HL-60 (cell line): ENCODE results near the gene LAMA2.

Experiments used
- DNase-seq, 2 experiments: peaks; one replicate each; pipeline ENCODE4 v3.0.0-alpha.2; 2010 to 2020; ENCODE audit warnings: low read depth in 1 of 2, low spot score in 1 of 2
- H3K27ac ChIP-seq: fragments of 250-450 bp; sonication (Bioruptor Pico); replicated peaks from 2 replicates; pipeline ENCODE4 v1.5.1; 2020; ENCODE audit warnings: mild to moderate bottlenecking, moderate library complexity
- H3K27me3 ChIP-seq: fragments of 250-450 bp; sonication (Bioruptor Pico); 2 replicates; pipeline ENCODE4 v1.5.1; 2021; ENCODE audit warnings: mild to moderate bottlenecking, moderate library complexity; ENCODE audit not compliant: insufficient read depth, poor library complexity, severe bottlenecking
- H3K4me3 ChIP-seq: replicated peaks from 2 replicates; pipeline ENCODE4 v1.5.1; 2011; ENCODE audit warnings: mild to moderate bottlenecking, control low read depth, low read length; ENCODE audit not compliant: insufficient read depth
- GABPA ChIP-seq: IDR thresholded peaks from 2 replicates; pipeline ENCODE4 v1.6.1; 2012; ENCODE audit warnings: low read depth
- POLR2AphosphoS5 ChIP-seq: IDR thresholded peaks from 2 replicates; pipeline ENCODE4 v1.6.1; 2012; ENCODE audit warnings: low read depth
- SPI1 ChIP-seq: IDR thresholded peaks from 2 replicates; pipeline ENCODE4 v1.6.1; 2012; ENCODE audit warnings: low read depth, mild to moderate bottlenecking, borderline replicate concordance
- TF ChIP-seq, protein P1 (sequence below): IDR thresholded peaks from 2 replicates; pipeline ENCODE4 v1.6.1; 2012; ENCODE audit warnings: low read depth; ENCODE audit not compliant: insufficient replicate concordance
- TF ChIP-seq, protein P2 (sequence below): IDR thresholded peaks from one replicate; pipeline ENCODE4 v1.5.1; 2011; ENCODE audit warnings: low read length, control low read depth, inconsistent platforms; ENCODE audit not compliant: insufficient read depth

LAMA2 gene

DNA sequence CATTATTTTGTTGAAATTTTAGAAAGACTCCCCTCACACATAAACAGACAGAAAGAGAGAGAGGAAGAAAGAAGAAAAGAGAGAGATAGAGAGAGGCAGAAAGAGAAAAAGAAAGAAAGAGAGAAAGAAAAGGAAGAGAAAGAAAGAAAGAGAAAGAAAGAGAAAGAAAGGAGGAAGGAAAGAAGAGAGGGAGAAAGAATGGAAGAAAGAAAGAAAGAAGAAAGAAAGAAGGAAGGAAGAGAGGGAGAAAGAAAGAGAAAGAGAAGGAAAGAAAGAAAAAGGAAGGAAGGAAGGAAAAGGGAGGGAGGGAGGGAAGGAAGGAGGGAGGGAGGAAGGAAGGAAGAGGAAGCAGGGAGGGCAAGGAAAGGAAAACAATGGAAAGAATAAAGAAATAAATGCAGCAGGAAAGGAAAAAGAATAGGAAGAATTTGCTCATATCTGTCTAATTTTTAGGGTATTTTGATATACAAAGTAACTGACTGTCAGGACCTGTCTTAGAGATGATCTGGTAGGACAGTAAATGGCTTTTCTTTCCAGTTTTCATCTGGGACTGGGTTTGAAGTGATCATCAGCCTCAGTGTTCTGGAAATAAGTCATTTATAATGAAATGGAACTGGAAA lies 325.6 kb downstream of the LAMA2 start:
- DNase-seq = no peak
- Histone ChIP-seq H3K27me3 (no peaks in the 10 kb centered on the region), H3K4me3 (no peak overlapping the region), H3K27ac (no peak overlapping the region)
- TF ChIP-seq POLR2AphosphoS5 (no peak), SPI1 (no peak), GABPA (no peak)
- TF ChIP-seq, protein P1, sequence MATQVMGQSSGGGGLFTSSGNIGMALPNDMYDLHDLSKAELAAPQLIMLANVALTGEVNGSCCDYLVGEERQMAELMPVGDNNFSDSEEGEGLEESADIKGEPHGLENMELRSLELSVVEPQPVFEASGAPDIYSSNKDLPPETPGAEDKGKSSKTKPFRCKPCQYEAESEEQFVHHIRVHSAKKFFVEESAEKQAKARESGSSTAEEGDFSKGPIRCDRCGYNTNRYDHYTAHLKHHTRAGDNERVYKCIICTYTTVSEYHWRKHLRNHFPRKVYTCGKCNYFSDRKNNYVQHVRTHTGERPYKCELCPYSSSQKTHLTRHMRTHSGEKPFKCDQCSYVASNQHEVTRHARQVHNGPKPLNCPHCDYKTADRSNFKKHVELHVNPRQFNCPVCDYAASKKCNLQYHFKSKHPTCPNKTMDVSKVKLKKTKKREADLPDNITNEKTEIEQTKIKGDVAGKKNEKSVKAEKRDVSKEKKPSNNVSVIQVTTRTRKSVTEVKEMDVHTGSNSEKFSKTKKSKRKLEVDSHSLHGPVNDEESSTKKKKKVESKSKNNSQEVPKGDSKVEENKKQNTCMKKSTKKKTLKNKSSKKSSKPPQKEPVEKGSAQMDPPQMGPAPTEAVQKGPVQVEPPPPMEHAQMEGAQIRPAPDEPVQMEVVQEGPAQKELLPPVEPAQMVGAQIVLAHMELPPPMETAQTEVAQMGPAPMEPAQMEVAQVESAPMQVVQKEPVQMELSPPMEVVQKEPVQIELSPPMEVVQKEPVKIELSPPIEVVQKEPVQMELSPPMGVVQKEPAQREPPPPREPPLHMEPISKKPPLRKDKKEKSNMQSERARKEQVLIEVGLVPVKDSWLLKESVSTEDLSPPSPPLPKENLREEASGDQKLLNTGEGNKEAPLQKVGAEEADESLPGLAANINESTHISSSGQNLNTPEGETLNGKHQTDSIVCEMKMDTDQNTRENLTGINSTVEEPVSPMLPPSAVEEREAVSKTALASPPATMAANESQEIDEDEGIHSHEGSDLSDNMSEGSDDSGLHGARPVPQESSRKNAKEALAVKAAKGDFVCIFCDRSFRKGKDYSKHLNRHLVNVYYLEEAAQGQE = no peak
- TF ChIP-seq, protein P2, sequence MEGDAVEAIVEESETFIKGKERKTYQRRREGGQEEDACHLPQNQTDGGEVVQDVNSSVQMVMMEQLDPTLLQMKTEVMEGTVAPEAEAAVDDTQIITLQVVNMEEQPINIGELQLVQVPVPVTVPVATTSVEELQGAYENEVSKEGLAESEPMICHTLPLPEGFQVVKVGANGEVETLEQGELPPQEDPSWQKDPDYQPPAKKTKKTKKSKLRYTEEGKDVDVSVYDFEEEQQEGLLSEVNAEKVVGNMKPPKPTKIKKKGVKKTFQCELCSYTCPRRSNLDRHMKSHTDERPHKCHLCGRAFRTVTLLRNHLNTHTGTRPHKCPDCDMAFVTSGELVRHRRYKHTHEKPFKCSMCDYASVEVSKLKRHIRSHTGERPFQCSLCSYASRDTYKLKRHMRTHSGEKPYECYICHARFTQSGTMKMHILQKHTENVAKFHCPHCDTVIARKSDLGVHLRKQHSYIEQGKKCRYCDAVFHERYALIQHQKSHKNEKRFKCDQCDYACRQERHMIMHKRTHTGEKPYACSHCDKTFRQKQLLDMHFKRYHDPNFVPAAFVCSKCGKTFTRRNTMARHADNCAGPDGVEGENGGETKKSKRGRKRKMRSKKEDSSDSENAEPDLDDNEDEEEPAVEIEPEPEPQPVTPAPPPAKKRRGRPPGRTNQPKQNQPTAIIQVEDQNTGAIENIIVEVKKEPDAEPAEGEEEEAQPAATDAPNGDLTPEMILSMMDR = no peak

DNA sequence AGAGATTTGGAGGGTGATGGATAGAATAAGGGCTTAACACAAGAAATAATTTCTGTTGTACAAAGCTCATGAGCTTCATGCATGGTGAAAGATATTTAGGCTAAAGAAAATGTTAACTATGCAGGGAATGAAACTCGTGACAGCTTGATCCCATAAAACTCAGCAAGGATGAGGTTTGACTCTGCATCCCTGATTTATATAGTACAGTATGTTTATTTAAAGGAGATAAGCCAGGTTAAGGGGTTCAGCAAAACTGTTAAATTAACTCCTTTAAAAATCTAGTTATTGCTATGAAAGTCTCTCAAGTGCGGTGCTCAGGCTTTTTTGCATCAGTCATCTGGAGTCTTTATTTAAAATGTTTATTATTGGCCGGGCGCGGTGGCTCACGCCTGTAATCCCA lies 326.4 kb downstream of the LAMA2 start:
- TF ChIP-seq POLR2AphosphoS5 = no peak
- TF ChIP-seq, protein P2 = no peak
- Histone ChIP-seq H3K27me3 (no peaks in the 10 kb centered on the region), H3K4me3 (no peak overlapping the region), H3K27ac (no peak overlapping the region)
- DNase-seq = no peak

DNA sequence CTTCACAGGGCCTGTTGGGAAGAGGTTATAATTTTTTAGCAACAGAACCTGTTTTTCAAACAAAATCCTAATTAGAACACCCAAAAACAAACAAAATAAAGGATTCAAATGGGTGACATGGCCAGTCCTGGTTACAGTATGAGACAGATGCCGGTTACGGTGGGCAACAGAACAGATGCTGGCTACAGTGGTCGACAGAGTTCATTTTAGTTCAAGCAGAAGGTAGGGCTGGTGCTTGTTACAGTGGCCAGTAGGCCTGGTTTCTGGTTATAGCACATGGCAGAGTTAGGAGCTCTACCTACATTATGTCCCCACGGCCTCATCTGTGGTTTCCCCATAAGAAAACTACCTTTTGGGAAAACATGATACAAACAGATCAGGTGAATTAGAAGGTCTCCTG lies 327.7 kb downstream of the LAMA2 start:
- no peak overlapping the region for H3K4me3 ChIP-seq
- DNase-seq = no peak
- TF ChIP-seq POLR2AphosphoS5 (no peak), GABPA (no peak), SPI1 (no peak)
- TF ChIP-seq, protein P1 = no peak
- TF ChIP-seq, protein P2 = no peak

DNA sequence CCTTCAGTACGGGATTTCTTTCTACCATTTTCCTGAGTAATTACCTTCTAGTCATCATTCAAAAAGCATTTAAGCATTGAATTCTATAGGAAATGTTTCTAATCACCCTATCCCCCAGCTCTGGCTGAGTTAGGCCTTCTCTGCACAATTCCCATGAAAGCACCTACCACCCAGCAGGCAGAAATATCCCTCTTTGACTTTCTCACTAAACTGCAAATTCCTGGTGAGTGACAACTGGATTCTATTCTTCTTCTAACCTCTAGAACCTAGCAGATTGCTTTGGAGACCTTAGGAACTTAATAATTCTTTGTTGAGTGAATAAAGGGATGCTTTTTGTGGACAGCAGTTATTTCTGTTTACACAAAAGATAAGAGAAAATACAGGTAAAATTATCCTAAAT lies 328.7 kb downstream of the LAMA2 start:
- H3K4me3 ChIP-seq = no peak overlapping the region
- no peak for TF ChIP-seq GABPA

More for the DNA sequence above, 327.7 kb downstream of the LAMA2 start:
- Histone ChIP-seq H3K27me3 (no peaks in the 10 kb centered on the region), H3K27ac (no peak overlapping the region)

More for the DNA sequence above, 328.7 kb downstream of the LAMA2 start:
- no peaks in the 10 kb centered on the region for H3K27me3 ChIP-seq
- no peak for DNase-seq
- no peak overlapping the region for H3K27ac ChIP-seq
